CD4-positive, alpha-beta T cell treated with Interleukin-4 for 1 hour (primary cell): Measurements from ENCODE around the gene STMND1.
A peak's percentile ranks its signal among the peaks of the same experiment; 100 is the strongest.
"Not testable (repeated sequence)": the region's sequence is repeated elsewhere in the genome, so short reads cannot be mapped to it uniquely, and the experiment has no call there.

Experiments used
- DNase-seq, 2 donors: peaks; one replicate each; pipeline ENCODE4 v3.0.0-alpha.2; 2020 to 2022

The STMND1 gene

DNA sequence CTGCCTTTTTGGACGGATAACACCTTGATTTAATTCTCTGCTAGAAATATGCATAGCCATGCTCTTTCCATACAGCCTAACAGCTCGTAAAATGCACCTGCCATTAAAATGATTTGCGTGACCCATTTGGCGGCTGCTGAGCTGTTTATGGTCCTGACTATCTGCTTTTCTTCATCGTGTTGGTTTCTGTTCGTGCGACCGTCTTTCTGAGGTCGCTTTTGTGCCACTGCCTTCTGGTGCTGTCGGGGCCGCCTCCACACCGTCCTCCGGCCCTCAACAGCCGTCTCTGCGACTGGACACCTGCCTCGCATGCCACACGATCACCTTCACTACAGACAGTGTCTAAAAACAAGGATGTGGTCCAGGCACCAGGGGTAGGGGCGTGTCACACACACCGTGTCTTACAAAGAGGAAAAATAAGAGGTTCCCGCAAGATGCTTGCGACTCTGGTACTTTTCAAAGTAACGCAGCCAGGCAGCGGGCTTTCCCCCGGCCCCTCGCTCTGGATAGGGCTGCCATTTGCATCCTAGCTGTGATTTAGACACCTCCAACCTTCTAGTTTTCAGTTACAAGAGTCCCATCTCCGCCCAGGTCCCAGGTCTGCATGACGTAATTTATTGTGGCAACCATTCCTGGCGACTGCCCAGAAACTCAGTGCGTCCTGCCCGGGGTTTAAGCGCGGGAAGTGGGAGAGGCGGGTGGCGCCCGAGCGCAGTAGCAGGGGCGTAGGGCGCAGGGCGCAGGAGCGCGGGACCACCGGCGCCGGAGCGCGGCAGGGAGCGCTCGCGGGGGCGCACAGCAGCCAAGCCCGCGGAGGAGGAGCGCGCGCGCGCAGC lies at the start of gene STMND1:
Gene STMND1 (plus strand): TSS at position 629 of the 836 bp plus-strand sequence. CDS start 208 bp downstream, outside the sequence.
- DNase-seq = no peak

DNA sequence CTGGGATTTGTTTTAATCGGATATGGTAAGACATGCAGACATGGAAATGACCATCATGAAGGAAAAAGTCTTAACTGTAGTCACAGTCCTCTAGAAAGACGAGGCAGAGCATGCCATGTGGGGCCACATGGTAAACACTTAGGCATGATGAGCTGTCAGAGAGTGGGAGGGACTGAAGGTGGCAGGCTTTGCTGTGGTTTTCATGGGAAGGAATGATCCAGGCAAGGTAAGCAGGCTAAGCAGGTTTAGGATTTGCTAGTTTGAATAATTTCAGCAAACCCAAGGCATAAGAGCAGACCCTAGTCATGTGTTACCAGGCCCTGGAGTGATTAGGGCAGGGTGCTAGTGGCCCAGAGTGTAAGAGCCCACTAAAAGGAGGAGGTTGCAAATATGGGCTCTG lies 47.2 kb upstream of the STMND1 start:
- no peak for DNase-seq

DNA sequence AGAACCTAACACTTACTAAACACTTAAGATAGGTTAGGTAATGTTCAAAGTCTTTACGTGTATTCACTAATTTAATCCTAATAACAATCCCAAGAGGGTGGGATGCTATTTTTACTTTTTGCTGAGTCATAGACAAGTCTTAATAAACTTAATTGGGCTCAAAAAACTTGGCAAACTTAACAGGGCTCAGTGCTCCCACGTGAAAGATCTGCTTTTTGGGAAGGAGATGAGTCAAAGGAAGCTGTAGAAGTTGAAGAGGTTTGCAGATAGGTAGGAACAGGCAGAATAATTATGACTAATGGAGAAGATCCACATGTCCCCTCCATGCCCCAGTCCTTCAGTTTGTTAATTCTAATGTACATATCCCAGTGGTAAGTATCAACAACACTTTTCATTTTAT lies 44.5 kb upstream of the STMND1 start:
- no peak for DNase-seq

DNA sequence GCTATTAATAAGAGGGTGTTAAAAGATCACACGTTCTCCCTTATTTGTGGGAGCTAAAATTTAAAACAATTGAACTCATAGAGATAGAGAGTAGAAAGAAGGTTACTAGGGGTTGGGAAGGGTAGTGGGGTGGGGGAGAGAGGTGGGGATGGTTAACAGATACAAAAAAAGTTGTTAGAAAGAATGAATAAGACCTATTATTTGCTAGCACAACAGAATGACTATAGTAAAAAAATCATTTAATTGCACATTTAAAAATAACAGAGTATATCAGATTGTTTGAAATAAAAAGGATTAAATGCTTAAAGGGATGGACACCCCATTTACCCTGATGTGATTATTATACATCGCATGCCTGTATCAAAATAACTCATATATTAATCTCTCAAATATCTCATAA lies 43.3 kb upstream of the STMND1 start:
- no peak for DNase-seq

DNA sequence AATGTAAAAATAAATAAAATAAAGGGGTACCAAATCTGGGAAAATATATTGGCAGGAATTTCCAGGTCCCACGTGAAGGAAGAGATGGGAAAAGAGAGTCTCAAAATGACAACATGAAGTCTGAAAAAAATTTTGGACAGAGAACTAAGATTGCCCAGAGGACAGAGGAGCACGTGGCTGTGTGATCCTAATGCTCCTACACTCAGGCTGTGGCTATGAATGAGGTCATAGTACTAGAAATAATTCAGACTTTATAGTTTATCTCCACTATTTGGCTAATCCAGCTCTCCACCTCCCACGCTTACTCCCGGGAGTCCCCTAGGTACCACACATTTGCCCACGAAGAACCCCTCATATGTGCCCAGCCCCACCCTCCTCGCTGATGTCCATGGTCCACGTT lies 42.8 kb upstream of the STMND1 start:
- DNase-seq = no peak

DNA sequence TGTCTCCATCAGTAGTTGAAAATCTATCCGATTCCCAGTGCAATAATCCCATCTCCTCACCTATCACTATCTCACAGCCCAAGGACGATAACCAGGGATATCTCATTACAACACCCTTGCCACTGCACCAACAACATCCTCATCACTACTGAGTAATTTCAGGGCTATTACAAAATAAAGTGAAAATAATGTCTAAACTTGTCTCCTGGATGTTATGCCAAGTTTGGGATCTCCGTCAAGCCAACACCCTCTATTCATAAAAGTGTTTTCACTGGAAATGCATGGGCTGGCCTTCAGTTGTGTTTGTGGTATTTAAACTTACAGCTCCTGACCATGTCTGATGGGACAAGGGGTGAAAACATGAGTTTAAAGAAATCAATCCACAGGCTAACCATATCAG lies 42.0 kb upstream of the STMND1 start:
- no peak for DNase-seq

DNA sequence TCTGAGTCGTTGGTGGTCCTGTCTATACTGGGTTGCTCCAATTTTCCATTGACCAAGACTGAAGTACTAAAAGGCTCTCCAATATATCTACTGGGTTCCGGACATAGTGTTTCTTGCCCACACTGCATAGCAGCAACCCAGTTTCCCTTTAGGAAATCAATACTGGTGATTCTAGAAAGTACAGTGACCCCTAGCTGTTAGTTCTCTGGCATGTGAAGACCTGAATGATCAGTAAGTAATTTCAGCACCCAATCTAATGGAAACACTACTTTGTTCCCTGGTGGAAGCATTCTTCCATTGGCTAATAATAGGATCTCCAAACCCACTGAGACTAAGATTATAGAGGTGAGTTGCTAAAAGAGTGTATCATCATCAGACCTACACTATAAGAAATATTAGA lies 40.8 kb upstream of the STMND1 start:
- DNase-seq = no peak

DNA sequence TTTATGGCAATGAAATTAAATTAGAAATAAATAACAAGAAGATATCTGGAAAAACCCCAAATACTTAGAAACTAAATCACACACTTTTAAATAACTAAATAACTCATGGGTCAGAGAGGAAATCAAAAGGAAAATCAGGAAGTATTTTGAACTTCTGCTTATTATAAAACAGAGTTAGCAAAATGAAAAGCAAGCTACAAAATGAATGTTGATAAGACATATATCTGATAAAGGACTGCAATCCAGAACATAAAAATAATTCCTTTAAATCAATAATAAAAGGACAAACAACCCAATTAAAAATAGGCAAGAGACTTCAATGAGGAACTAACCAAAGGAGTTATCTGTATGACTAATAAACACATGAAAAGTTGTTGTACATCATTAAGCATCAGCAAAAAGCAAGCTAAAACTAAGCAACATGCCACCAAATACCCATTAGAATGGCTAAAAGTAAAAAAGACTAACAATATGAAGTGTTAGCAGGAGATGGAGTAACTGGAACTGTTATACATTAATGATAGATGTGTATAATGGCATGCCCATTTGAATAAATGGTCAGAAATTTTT lies 38.9 kb upstream of the STMND1 start:
- DNase-seq = no peak

DNA sequence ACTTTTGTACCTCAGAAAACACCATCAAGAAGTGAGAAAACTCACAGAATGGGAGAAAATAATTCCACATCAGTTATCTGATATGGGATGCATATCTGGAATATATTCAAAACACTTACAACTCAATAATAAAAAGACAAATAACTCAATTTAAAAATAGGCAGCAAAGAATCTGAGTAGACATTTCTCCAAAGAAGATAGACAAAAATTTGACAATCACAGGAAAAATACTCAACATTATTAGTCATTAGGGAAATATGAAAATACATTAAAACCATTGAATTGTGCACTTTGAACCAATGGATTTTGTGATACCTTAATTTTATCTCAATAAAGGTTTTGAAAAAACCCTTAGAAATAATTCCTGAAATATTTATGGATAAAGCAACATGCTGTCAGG lies 36.9 kb upstream of the STMND1 start:
- DNase-seq = no peak

DNA sequence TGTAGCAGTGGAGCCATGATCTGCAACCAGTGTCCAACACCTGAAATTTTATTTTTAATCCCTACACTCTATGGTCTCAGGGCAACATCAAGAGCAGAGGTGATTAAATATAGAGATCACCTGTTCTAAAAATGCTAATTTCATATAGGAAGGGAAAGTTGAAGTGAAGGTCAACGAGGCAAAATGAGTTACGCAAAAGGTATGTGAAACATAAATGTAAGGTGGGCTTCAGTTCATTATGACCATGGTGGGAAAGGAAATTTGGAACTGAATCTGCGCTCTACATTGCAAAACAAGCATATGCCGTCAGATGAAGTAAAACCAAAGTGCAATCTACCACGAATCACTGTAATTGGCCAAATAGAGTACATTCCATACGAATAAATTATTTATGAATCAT lies 35.2 kb upstream of the STMND1 start:
- no peak for DNase-seq

DNA sequence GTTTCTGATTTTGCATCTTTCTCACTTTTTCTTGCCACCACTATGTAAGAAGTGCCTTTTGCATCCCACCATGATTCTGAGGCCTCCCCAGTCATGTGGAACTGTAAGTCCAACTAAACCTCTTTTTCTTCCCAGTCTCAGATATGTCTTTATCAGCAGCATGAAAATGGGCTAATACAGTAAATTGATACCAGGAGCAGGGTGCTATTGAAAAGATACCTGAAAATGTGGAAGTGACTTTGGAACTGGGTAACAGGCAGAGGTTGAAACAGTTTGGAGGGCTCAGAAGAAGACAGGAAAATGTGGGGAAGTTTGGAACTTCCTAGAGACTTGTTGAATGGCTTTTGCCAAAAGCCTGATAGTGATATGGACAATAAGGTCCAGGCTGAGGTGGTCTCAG lies 32.9 kb upstream of the STMND1 start:
- not testable (repeated sequence) for DNase-seq

DNA sequence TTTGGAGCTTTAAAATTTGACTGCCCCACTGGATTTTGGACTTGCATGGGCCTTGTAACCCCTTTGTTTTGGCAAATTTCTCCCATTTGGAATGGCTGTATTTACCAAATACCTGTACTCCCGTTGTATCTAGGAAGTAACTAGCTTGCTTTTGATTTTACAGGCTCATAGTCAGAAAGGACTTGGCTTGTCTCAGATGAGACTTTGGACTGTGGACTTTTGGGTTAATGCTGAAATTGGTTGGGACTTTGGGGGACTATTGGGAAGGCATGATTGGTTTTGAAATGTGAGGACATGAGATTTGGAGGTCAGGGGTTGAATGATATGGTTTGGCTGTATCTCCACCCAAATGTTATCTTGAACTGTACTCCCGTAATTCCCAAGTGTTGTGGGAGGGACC lies 31.4 kb upstream of the STMND1 start:
- not testable (repeated sequence) for DNase-seq

DNA sequence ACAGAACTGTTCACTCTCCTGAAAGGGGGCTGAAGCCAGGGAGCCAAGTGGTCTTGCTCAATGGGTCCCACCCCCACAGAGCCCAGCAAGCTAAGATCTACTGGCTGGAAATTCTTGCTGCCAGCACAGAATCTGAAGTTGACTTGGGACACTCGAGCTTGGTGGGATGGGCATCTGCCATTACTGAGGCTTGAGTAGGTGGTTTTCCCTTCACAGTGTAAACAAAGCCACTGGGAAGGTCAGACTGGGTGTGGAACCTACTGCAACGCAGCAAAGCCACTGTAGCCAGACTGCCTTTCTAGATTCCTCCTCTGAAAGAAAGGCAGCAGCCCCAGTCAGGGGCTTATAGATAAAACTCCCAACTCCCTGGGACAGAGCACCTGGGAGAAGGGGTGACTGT lies 28.3 kb upstream of the STMND1 start:
- DNase-seq = not testable (repeated sequence)

DNA sequence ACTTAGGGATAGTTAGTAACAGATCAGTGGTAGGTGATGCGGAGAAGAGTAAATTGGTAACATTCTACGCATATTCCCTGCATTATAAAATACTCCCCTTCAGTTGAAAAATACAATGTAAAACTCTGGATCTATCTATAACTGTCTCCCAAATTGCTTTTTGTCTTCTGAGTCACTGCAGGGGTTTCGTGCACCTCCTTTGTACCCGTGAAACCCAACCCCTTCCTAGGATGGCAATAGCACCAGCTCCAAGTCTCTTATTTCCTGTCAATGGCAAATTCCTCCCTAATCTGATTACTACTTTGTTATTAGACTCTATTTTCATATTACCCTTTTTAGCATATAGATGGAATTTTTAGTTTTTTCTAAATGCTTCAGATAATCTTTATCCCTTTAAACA lies 20.6 kb upstream of the STMND1 start:
- DNase-seq = no peak

DNA sequence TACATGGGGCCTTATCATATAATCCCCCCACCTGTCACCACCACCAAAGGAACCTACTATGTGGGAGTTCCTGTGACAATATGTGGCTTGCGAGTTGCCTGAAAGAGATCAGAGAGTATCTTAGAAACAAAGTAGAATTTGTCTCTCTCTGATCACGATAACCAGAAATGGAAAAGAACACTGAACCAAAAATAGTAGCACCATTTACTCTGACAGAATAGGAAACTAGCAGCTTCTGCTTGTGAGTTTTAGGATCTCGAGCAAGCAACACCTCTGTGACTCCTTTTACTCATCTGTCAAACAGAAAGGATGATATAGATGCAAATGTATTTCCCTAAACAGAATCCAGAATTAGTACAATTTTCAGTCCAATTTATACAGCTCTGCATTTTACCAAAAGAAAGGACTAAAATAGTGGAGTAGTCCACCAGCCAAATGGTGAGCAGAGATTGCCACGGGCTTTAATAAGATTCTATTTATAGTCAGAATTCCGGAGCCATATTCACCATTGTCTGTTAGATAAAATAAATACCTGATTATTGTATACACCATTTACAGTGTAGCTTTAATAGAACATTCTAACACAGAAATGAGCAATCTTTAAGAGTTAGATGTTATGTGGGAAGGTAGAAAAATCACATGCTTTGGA lies 19.9 kb upstream of the STMND1 start:
- DNase-seq = no peak

DNA sequence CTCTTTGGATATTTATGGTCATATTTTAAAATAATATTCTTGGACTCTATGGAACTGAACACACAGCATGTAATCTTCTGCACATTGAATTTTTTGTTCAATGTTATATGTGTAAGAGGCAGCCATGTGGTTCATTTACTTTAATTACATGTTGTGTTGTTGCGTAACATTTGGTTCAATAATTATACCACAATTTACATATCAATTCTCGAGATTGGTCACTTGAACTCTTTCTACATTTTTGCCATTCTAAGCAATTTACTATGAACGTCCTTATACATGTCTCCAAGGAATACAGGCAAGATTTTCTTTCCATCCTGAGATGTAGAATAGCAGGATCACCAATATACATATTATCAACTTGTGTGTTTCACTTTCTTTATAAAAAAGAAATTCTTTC lies 18.5 kb upstream of the STMND1 start:
- no peak for DNase-seq

DNA sequence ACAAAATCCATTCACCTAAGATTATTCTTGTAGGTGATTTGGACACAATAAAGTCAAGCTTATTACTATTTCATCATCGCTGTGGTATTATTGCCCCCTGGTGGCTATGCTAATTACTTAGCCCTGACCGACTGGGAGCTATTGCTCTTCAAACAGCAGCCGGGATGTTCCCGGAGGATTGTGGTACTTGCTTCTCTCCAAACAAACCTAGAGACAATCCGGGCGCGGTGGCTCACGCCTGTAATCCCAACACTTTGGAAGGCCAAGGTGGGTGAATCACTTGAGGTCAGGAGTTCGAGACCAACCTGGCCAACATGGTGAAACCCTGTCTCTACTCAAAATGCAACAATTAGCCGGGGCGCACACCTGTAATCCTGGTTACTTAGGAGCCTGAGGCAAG lies 15.4 kb upstream of the STMND1 start:
- DNase-seq = peak in 1 of 2 donors; percentile 28

DNA sequence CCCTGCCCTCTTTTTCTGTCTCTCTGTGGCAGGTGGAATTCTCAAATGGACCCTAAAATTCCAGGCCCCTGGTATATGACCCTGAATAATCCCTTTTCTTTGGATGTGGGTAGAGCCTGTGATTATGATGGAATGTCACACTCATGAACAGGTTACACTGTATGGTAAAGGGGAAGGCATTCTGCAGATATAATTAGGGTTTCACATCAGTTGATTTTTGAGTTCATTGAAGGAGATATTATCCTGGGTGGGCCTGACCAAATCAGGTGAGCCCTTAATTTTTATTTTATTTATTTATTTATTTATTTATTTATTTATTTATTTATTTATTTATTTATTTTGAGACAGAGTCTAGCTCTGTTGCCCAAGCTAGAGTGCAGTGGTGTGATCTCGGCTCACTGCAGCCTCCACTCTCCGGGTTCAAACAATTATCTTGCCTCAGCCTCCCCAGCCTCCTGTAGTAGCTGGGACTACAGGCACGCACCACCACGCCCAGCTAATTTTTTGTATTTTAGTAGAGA lies 13.7 kb upstream of the STMND1 start:
- no peak for DNase-seq

DNA sequence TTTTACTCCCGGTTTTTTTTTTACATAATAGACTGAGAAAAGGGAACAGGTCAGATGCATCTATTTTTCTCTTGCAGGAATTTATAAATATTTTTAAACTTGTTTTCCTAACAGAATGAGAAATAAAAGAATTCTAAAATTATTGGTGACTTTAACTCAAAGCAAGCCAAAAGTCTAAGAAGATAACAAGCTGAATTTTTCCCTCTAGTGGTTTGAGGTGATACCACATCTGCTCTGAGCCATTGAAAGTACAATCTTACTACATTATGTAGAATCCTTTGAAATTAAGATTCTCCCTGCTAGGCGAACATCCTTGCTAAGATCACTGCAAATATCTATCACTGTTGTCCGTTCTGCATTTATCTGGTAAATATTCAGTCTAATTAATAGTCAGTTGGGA lies 10.7 kb upstream of the STMND1 start:
- no peak for DNase-seq

DNA sequence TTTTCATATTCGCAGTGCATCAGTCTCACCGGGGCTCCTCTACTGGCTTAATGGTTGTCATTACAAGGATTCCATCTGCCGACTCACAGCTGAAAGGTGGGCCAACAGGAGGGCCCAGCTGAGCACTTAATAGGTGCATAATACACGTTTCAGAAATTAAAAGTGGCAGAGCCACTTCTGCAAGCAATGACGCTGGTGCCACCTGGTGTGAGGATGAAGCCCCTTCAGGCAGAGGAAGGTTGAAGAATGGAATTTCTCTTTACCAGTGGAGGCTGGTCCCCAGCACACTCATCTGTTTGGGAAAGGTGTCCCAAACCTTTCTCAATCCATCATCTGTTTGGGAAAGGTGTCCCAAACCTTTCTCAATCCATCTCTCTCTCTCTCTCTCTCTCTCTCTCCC lies 8.2 kb upstream of the STMND1 start:
- DNase-seq = no peak

DNA sequence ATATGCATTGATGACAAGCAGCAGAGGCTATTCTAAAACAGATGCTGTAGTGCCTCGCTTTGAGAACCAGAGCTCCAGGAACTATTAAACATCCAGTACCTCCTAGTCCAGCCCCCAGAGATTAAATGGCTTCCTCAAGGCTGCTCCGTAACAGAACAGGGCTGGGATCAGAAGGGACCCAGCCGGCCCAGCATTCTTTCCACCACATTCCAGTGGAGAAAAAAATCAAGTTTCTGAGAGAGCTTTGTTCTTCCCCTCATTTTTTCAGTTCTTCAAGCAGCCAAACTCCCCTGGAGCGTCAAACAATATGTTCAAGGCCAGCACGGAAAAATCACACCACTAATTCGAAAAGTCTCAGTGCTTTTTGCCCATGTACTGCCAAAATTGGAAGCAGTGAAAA lies 5.8 kb upstream of the STMND1 start:
- no peak for DNase-seq

DNA sequence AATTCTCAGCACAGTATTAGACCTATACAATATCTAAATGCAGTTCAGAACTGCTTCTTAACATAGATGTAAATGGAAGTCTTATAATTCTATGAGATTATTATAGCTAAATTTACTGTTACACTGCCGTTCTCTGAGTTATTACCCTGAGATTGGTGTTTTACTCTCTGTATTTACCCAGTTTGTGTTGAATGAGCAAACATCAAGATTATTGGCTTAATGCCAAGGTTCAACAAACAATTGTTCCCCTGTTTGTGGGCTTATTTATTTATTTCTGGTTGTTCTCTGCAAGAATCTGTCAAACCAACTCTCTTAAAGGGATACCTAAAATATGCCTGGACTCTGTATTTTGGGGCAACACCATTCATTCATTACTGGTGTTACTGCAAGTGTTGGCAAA lies 5.2 kb upstream of the STMND1 start:
- no peak for DNase-seq

DNA sequence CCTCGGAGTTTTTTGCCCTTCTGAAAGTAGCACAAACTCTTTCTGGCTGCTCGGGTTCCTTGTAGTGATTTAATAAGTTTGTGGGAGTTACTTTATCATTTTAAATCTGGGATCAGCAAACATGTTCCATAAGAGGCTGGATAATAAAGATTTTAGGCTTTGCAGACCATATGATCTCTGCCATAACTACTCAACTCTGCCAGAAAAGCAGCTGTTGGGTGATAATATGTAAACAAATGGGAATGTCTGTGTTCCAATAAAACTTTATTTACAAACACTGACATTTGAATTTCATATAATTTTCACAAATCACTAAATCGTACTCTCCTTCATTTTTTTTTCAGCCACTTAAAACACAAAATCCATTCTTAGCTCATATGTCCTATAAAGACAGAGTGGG lies 3.9 kb upstream of the STMND1 start:
- DNase-seq = no peak

DNA sequence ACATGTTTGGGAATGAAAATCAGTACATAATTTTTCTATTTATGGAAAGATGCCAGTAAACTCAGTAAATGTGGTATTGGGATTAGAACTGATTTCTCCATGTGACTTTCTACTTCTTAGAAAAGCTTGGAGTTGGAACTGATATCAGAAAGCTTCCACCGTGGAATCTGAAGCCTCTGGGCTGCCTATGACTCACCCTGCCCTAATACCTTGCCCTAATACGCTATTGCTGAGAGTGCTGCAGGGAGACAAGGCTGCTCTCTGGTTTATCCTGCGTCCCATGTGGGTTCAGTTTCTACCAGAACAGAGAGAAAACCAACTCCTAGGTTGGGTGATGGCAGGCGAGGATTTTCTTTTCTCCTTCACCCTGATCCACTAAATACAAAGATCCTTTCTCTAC lies 3.3 kb upstream of the STMND1 start:
- no peak for DNase-seq
